Endothelial cell of umbilical vein (primary cell): ENCODE results near the gene RETREG3.
A peak's percentile ranks its signal among the peaks of the same experiment; 100 is the strongest.

Experiments
- POLR2A ChIP-seq: IDR thresholded peaks from 2 replicates; pipeline ENCODE4 v1.6.1; 2012; ENCODE audit warnings: low read depth, mild to moderate bottlenecking, control low read depth, low read length
- POLR2AphosphoS5 ChIP-seq: IDR thresholded peaks from 2 replicates; pipeline ENCODE4 v1.6.1; 2012; ENCODE audit warnings: low read depth, mild to moderate bottlenecking, control low read depth, low read length, moderate library complexity; ENCODE audit not compliant: insufficient read depth
- TF ChIP-seq, protein P1 (sequence below), 2 donors: IDR thresholded peaks; 1 replicate in 1 of 2; 2 replicates in 1 of 2; pipeline ENCODE4 v1.5.1; 2011; ENCODE audit warnings: low read length in 2 of 2, mild to moderate bottlenecking in 2 of 2, moderate library complexity in 2 of 2, control low read depth in 1 of 2, inconsistent platforms in 1 of 2, low read depth in 1 of 2; ENCODE audit not compliant: insufficient read depth in 1 of 2; ENCODE audit errors: extremely low read depth in 1 of 2

DNA sequence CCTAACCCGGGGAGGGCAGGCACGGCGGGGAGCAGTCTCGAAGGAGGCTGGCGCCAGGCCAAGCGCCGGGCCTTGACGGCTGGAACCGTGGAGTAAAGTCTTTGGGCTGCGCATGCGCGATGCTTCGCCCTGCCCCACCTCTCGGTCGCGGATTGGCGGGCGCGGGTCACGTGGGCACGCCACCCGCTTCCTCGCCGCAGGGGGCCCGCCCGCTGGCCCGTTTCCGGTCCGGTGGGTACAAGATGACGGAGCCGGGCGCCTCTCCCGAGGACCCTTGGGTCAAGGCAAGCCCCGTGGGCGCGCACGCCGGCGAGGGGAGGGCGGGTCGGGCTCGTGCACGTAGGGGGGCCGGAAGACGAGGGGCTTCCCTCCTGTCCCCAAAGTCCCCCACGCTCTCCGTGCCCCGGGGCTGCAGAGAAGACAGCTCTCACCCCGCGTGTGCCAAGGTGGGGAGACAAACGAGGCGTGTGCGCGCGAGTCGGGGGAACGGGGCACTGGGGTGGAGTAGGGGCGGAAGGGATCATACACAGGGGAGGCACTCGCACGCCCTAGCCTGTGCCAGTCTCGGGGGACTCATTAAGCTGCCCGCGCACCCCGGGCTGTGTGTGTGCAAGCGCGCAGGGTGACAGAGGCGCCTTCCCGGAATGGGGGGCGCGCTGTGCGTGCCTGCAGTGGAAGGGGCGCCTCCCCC, 42.1 kb downstream of the RETREG3 start, which contains the start of gene MLX:
- TF ChIP-seq POLR2AphosphoS5 (peak; percentile 78), POLR2A (peak; percentile 70)
- TF ChIP-seq, protein P1, sequence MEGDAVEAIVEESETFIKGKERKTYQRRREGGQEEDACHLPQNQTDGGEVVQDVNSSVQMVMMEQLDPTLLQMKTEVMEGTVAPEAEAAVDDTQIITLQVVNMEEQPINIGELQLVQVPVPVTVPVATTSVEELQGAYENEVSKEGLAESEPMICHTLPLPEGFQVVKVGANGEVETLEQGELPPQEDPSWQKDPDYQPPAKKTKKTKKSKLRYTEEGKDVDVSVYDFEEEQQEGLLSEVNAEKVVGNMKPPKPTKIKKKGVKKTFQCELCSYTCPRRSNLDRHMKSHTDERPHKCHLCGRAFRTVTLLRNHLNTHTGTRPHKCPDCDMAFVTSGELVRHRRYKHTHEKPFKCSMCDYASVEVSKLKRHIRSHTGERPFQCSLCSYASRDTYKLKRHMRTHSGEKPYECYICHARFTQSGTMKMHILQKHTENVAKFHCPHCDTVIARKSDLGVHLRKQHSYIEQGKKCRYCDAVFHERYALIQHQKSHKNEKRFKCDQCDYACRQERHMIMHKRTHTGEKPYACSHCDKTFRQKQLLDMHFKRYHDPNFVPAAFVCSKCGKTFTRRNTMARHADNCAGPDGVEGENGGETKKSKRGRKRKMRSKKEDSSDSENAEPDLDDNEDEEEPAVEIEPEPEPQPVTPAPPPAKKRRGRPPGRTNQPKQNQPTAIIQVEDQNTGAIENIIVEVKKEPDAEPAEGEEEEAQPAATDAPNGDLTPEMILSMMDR (IDR thresholded peaks at IDR 0.05; ENCODE audit: extremely low read depth in 1 of 2, insufficient read depth in 1 of 2, low read depth in 1 of 2, low read length in 2 of 2) = no peak
